ENCODE measurements around the gene SLC39A9.

DNA sequence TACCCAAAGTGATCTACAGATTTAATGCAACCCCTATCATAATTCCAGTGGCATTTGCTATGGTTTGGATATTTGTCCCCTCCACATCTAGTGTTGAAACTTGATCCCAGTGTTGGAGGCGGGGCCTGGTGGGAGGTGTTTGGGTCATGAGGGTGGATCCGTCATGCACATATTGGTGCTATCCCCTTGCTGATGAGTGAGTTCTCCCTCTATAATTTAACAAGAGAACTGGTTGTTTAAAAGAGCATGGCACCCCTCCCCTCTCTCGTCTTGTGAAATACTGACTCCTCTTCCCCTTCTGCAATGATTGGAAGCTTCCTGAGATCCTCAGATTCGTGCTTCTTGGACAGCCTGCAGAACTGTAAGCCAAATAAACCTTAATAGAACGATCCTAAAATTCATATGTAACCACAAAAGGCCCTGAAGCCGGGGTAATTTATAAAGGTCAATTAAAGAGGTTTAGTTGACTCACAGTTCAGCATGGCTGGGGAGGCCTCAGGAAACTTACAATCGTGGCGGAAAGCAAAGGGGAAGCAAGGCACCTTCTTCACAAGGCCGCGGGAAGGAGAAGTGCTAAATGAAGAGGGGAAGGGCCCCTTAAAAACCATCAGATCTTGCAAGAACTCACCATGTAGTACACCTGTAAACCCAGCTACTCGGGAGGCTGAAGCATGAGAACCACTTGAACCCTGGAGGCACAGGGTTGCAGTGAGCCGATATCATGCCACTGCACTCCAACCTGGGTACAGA lies 41.2 kb downstream of the SLC39A9 start:
- TF ChIP-seq, protein P1, sequence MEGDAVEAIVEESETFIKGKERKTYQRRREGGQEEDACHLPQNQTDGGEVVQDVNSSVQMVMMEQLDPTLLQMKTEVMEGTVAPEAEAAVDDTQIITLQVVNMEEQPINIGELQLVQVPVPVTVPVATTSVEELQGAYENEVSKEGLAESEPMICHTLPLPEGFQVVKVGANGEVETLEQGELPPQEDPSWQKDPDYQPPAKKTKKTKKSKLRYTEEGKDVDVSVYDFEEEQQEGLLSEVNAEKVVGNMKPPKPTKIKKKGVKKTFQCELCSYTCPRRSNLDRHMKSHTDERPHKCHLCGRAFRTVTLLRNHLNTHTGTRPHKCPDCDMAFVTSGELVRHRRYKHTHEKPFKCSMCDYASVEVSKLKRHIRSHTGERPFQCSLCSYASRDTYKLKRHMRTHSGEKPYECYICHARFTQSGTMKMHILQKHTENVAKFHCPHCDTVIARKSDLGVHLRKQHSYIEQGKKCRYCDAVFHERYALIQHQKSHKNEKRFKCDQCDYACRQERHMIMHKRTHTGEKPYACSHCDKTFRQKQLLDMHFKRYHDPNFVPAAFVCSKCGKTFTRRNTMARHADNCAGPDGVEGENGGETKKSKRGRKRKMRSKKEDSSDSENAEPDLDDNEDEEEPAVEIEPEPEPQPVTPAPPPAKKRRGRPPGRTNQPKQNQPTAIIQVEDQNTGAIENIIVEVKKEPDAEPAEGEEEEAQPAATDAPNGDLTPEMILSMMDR (conservative IDR thresholded peaks at IDR 0.05; ENCODE audit: low read length), result no peak
- TF ChIP-seq EZH2phosphoT487 (IDR thresholded peaks at IDR 0.05; ENCODE audit: borderline replicate concordance, low read depth, low read length), result no peak

All from OCI-LY7 (cell line).